OCI-LY3 (cell line): Measurements from ENCODE around the gene NTN4.
"Not testable (repeated sequence)": the region's sequence is repeated elsewhere in the genome, so short reads cannot be mapped to it uniquely, and the experiment has no call there.

Experiments used
- H2AFZ ChIP-seq: fragments of 200-600, 300-600 bp; shearing (Covaris generic); 2 replicates; pipeline ENCODE4 v1.6.0; 2014; ENCODE audit warnings: antibody characterized with exemption, low read depth, low read length
- H3K27ac ChIP-seq: fragments of 200-600, 300-600 bp; sonication (generic); 2 replicates; pipeline ENCODE4 v1.5.1; 2014; ENCODE audit warnings: mild to moderate bottlenecking, low read length, moderate library complexity, mixed read lengths
- H3K27me3 ChIP-seq: fragments of 200-600, 300-600 bp; sonication (generic); 2 replicates; pipeline ENCODE4 v1.6.1; 2014; ENCODE audit warnings: low read depth, low read length, mixed read lengths
- H3K36me3 ChIP-seq: fragments of 200-600, 300-600 bp; sonication (generic); replicated peaks from 2 replicates; pipeline ENCODE3; 2014; ENCODE audit warnings: low read depth, low read length, mixed read lengths
- H3K4me1 ChIP-seq: fragments of 300-600, 200-600 bp; sonication (generic); 2 replicates; pipeline ENCODE4 v1.6.1; 2014; ENCODE audit warnings: low read length, mixed read lengths
- H3K4me2 ChIP-seq: fragments of 200-600, 300-600 bp; sonication (generic); 2 replicates; pipeline ENCODE4 v1.6.1; 2014; ENCODE audit warnings: low read length, mixed read lengths
- H3K4me3 ChIP-seq: fragments of 300-600, 200-600 bp; sonication (generic); 2 replicates; pipeline ENCODE4 v1.5.1; 2014; ENCODE audit warnings: antibody characterized with exemption, mild to moderate bottlenecking, low read length, moderate library complexity
- H3K79me2 ChIP-seq: fragments of 300-600, 200-600 bp; shearing (Covaris generic); 2 replicates; pipeline ENCODE4 v1.6.1; 2014; ENCODE audit warnings: mild to moderate bottlenecking, low read length, mixed read lengths
- H3K9ac ChIP-seq: fragments of 300-600, 200-600 bp; shearing (Covaris generic); 2 replicates; pipeline ENCODE4 v1.6.0; 2014; ENCODE audit warnings: mild to moderate bottlenecking, low read length, moderate library complexity
- H3K9me3 ChIP-seq: fragments of 200-600, 300-600 bp; shearing (Covaris generic); 2 replicates; pipeline ENCODE4 v1.6.1; 2014; ENCODE audit warnings: low read length, mixed read lengths; ENCODE audit not compliant: insufficient read depth
- H4K20me1 ChIP-seq: fragments of 200-600, 300-600 bp; sonication (generic); 2 replicates; pipeline ENCODE4 v1.6.1; 2016; ENCODE audit warnings: low read length, mixed read lengths; ENCODE audit not compliant: insufficient read depth
- CTCF ChIP-seq: fragments of 200-600, 300-600 bp; sonication (generic); IDR thresholded peaks from 2 replicates; pipeline ENCODE4 v1.5.1; 2014; ENCODE audit warnings: antibody characterized with exemption, low read length, low read depth
- EZH2phosphoT487 ChIP-seq: fragments of 200-600 bp; shearing (Covaris generic); IDR thresholded peaks from 2 replicates; pipeline ENCODE4 v1.6.1; 2018; ENCODE audit warnings: antibody characterized with exemption, mixed run types, low read depth

Gene NTN4

GRCh38 chr12:95671265-95671664 is 119.3 kb downstream of the NTN4 start:
- Histone ChIP-seq H3K9ac (no peak overlapping the region), H3K27ac (no peak overlapping the region), H3K79me2 (no peaks in the 10 kb centered on the region), H3K4me1 (no peaks in the 10 kb centered on the region), H3K36me3 (no peaks in the 10 kb centered on the region), H2AFZ (no peak overlapping the region), H3K27me3 (peaks cover 17% of the 10 kb centered on the region), H4K20me1 (no peaks in the 10 kb centered on the region), H3K4me2 (no peak overlapping the region), H3K9me3 (no peaks in the 10 kb centered on the region), H3K4me3 (no peak overlapping the region)
- TF ChIP-seq CTCF (no peak), EZH2phosphoT487 (no peak)

GRCh38 chr12:95663525-95663924 is 127.0 kb downstream of the NTN4 start:
- Histone ChIP-seq H3K9me3 (no peaks in the 10 kb centered on the region), H4K20me1 (no peaks in the 10 kb centered on the region), H3K9ac (no peak overlapping the region), H3K79me2 (no peaks in the 10 kb centered on the region), H2AFZ (no peak overlapping the region), H3K27me3 (peaks cover 37% of the 10 kb centered on the region), H3K4me2 (no peak overlapping the region), H3K27ac (no peak overlapping the region), H3K36me3 (no peaks in the 10 kb centered on the region), H3K4me1 (peaks cover 4% of the 10 kb centered on the region; the same call in 1 of the 2 replicates), H3K4me3 (no peak overlapping the region)
- no peak for TF ChIP-seq CTCF
- TF ChIP-seq EZH2phosphoT487 = no peak

- no peak overlapping the region for H3K27ac ChIP-seq
- H3K4me3 ChIP-seq = no peak overlapping the region
- peaks cover 41% of the 10 kb centered on the region for H3K27me3 ChIP-seq
- TF ChIP-seq EZH2phosphoT487 (no peak), CTCF (no peak)
- no peaks in the 10 kb centered on the region for H3K9me3 ChIP-seq
- no peak overlapping the region for H3K9ac ChIP-seq
- H3K79me2 ChIP-seq = no peaks in the 10 kb centered on the region
- peaks cover 4% of the 10 kb centered on the region; the same call in 1 of the 2 replicates for H3K4me1 ChIP-seq
- no peaks in the 10 kb centered on the region for H3K36me3 ChIP-seq
- H4K20me1 ChIP-seq = no peaks in the 10 kb centered on the region
- no peak overlapping the region for H3K4me2 ChIP-seq
- no peak overlapping the region for H2AFZ ChIP-seq
Observed at GRCh38 chr12:95661360-95661759, 129.2 kb downstream of the NTN4 start.

- no peaks in the 10 kb centered on the region for H3K9me3 ChIP-seq
- peaks cover 32% of the 10 kb centered on the region for H3K27me3 ChIP-seq
- no peak overlapping the region for H2AFZ ChIP-seq
- H3K4me1 ChIP-seq = peaks cover 4% of the 10 kb centered on the region; the same call in 1 of the 2 replicates
- no peaks in the 10 kb centered on the region for H3K36me3 ChIP-seq
- no peak overlapping the region for H3K27ac ChIP-seq
- H3K9ac ChIP-seq = no peak overlapping the region
- no peak overlapping the region for H3K4me2 ChIP-seq
- no peaks in the 10 kb centered on the region for H4K20me1 ChIP-seq
- TF ChIP-seq CTCF = no peak
- TF ChIP-seq EZH2phosphoT487 = no peak
- no peaks in the 10 kb centered on the region for H3K79me2 ChIP-seq
- no peak overlapping the region for H3K4me3 ChIP-seq
Observed at GRCh38 chr12:95658386-95658785, 132.2 kb downstream of the NTN4 start.

GRCh38 chr12:95654665-95655064 is 135.9 kb downstream of the NTN4 start:
- not testable (repeated sequence) for H3K4me1 ChIP-seq, H3K4me2 ChIP-seq, H3K27ac ChIP-seq

More at GRCh38 chr12:95654665-95655064, 135.9 kb downstream of the NTN4 start:
- not testable (repeated sequence) for H3K79me2 ChIP-seq, H2AFZ ChIP-seq, H4K20me1 ChIP-seq, H3K9ac ChIP-seq, H3K4me3 ChIP-seq, H3K36me3 ChIP-seq, H3K9me3 ChIP-seq
- H3K27me3 ChIP-seq = peaks cover 18% of the 10 kb centered on the region; the same call in 1 of the 2 replicates
